Peyer's patch (tissue), 4 donors: ENCODE measurements around the gene CNTNAP2. TPM values are rescaled to one million over a fixed set of nuclear protein-coding genes. Genes with fewer than 3 reads are reported as not detected.

Source experiments
- DNase-seq, 3 donors: peaks; one replicate each; pipeline ENCODE4 v3.0.0-alpha.2; 2017 to 2019
- H3K27ac ChIP-seq, 4 donors: fragments of 200-600 bp; sonication (generic); one replicate each; pipeline ENCODE4 v1.5.1; 2016 to 2019
- H3K27me3 ChIP-seq, 2 donors: fragments of 200-600 bp; sonication (generic); one replicate each; pipeline ENCODE4 v1.5.1; 2019
- H3K36me3 ChIP-seq, 3 donors: fragments of 200-600 bp; sonication (generic); one replicate each; pipeline ENCODE4 v1.5.1; 2016 to 2019
- H3K4me1 ChIP-seq, 4 donors: fragments of 200-600 bp; sonication (generic); one replicate each; pipeline ENCODE4 v1.5.1; 2016 to 2019
- H3K4me3 ChIP-seq, 4 donors: fragments of 200-600 bp; sonication (generic); 1 replicate in 3 of 4; 2 replicates in 1 of 4; pipeline ENCODE4 v1.5.1; 2016 to 2019; ENCODE audit warnings: mild to moderate bottlenecking in 1 of 4
- H3K9me3 ChIP-seq, 4 donors: fragments of 200-600 bp; sonication (generic); one replicate each; pipeline ENCODE4 v1.5.1; 2016 to 2019; ENCODE audit warnings: mild to moderate bottlenecking in 1 of 4
- CTCF ChIP-seq, 6 experiments: fragments of 450-650 bp in 4 of 6; fragments of 200-600 bp in 2 of 6; sonication (generic) in 1 of 6; IDR thresholded peaks; one replicate each; pipeline ENCODE4 v1.5.1; 2017 to 2019; ENCODE audit warnings: antibody characterized with exemption in 6 of 6, mild to moderate bottlenecking in 3 of 6, moderate library complexity in 1 of 6
- POLR2A ChIP-seq, 2 donors: fragments of 450-650 bp; IDR thresholded peaks; one replicate each; pipeline ENCODE4 v1.5.1; 2017; ENCODE audit warnings: antibody characterized with exemption in 2 of 2, mild to moderate bottlenecking in 2 of 2, moderate library complexity in 2 of 2
- total RNA-seq, 4 donors: library from RNA; depleted of rRNA; stranded (reverse); fragments of >200 nt; gene quantifications; one replicate each; pipeline ENCODE4 v1.1.0, GENCODE V29; 2016

The CNTNAP2 gene
- total RNA-seq, 4 donors from 2014 or later = 1.5 to 4.9 (median 3.6) TPM

DNA sequence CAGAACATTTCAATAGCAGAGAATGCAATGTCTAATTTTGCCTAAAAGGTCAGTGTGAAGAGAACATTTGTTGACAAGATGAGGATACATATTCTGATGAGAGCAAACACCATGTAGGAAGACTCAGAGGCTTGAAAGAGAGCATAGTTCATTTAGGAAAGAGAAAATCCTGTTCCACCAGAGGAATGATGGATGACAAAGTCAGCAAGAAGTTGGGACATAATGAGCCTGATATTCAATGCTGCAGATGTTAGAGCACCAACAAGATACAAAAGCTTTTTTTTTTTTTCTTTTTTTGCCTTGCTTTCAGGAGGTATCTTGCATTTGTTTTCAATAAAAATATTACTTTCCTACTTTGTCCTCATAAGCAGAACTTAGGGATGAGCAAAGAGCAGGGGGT is 1522.0 kb downstream of the CNTNAP2 start:
- Histone ChIP-seq H3K4me1 (no peaks in the 10 kb centered on the region), H3K4me3 (no peak overlapping the region), H3K27ac (no peak overlapping the region), H3K9me3 (no peaks in the 10 kb centered on the region), H3K27me3 (no peaks in the 10 kb centered on the region), H3K36me3 (no peaks in the 10 kb centered on the region)
- TF ChIP-seq CTCF (IDR thresholded peaks at IDR 0.05) (no peak), POLR2A (IDR thresholded peaks at IDR 0.05) (no peak)
- DNase-seq = no peak

DNA sequence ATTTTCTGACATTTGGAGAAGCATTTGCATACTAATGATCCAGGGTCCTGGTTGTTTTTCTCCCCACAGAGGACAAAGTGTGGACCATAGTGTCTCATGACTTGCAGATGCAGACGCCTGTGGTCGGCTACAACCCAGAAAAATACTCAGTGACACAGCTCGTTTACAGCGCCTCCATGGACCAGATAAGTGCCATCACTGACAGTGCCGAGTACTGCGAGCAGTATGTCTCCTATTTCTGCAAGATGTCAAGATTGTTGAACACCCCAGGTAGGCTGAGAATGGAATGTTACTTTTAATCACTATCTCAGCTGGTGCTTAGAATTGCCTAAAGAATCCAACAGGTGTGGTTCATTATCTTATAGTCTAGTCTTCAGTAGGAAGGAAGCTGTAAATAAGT is 1522.4 kb downstream of the CNTNAP2 start:
- Histone ChIP-seq H3K4me3 (no peak overlapping the region), H3K27me3 (no peaks in the 10 kb centered on the region), H3K9me3 (no peaks in the 10 kb centered on the region), H3K4me1 (no peaks in the 10 kb centered on the region), H3K27ac (no peak overlapping the region), H3K36me3 (no peaks in the 10 kb centered on the region)
- no peak for DNase-seq
- no peak for TF ChIP-seq POLR2A (IDR thresholded peaks at IDR 0.05)
- no peak for TF ChIP-seq CTCF (IDR thresholded peaks at IDR 0.05)

- no peak overlapping the region for H3K27ac ChIP-seq
- no peaks in the 10 kb centered on the region for H3K4me1 ChIP-seq
- no peaks in the 10 kb centered on the region for H3K27me3 ChIP-seq
- no peak overlapping the region for H3K4me3 ChIP-seq
- TF ChIP-seq POLR2A (IDR thresholded peaks at IDR 0.05) (no peak), CTCF (IDR thresholded peaks at IDR 0.05) (no peak)
- no peak for DNase-seq
- H3K36me3 ChIP-seq = no peaks in the 10 kb centered on the region
- H3K9me3 ChIP-seq = no peaks in the 10 kb centered on the region
Observed at GRCh38 chr7:147639751-147640150, 1523.2 kb downstream of the CNTNAP2 start.

- Histone ChIP-seq H3K9me3 (no peaks in the 10 kb centered on the region), H3K27ac (no peak overlapping the region), H3K27me3 (no peaks in the 10 kb centered on the region), H3K4me3 (no peak overlapping the region), H3K4me1 (no peaks in the 10 kb centered on the region), H3K36me3 (no peaks in the 10 kb centered on the region)
- TF ChIP-seq CTCF (IDR thresholded peaks at IDR 0.05) (no peak), POLR2A (IDR thresholded peaks at IDR 0.05) (no peak)
- DNase-seq = no peak
Observed at GRCh38 chr7:147640821-147641220, 1524.2 kb downstream of the CNTNAP2 start.

DNA sequence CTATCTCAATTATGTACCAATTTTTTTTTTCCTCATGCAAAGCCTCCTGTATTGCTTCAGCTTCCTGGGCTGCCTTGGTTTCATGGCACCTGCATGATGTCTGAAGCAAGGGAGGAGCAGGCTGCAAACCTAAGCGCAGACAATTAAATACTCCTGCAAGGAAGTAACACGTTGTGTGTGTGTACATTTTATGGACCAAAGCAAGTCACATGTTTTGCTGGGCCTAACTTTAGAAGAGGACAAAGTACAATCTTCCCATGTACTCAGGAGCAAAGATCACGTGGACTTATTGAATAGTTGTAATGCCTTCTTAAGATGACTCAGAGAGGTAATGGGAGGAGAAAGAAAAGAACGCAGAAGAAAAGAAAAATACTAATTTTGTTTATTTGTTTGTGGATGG is 1530.0 kb downstream of the CNTNAP2 start:
- no peaks in the 10 kb centered on the region for H3K27me3 ChIP-seq
- TF ChIP-seq CTCF (IDR thresholded peaks at IDR 0.05) = no peak
- TF ChIP-seq POLR2A (IDR thresholded peaks at IDR 0.05) = no peak
- no peaks in the 10 kb centered on the region for H3K4me1 ChIP-seq
- H3K4me3 ChIP-seq = no peak overlapping the region
- DNase-seq = no peak
- H3K9me3 ChIP-seq = no peaks in the 10 kb centered on the region
- H3K36me3 ChIP-seq = no peaks in the 10 kb centered on the region
- H3K27ac ChIP-seq = no peak overlapping the region

DNA sequence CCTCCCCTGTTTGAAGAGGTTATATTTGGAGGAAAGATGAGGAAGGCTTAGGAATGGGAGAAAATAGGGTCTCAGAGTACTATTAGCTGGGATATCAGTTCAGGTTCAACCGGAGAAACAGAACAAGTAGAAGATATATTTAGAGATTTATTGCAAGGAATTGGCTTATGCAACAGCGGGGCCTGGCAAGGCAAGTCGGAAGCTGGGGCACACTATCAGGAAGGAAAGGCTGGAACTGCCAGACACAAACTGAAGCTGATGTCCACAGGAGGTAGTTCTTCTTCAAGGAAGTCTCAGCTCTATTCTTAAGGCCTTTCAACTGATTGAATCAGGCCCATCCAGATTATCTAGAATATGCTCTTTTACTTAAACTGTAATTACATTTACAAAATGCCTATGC is 1534.4 kb downstream of the CNTNAP2 start:
- Histone ChIP-seq H3K27me3 (no peaks in the 10 kb centered on the region), H3K36me3 (no peaks in the 10 kb centered on the region), H3K4me3 (no peak overlapping the region), H3K27ac (no peak overlapping the region), H3K4me1 (no peaks in the 10 kb centered on the region), H3K9me3 (no peaks in the 10 kb centered on the region)
- no peak for DNase-seq
- TF ChIP-seq CTCF (IDR thresholded peaks at IDR 0.05) (no peak), POLR2A (IDR thresholded peaks at IDR 0.05) (no peak)
